Mesenchymal stem cell (in vitro differentiated cells and primary cell): ENCODE measurements around the gene PRSS38.

Experiments used
- DNase-seq: peaks from one replicate; pipeline ENCODE4 v3.0.0-alpha.2; 2013
- H2AFZ ChIP-seq: one replicate; pipeline ENCODE4 v1.6.1; 2013; ENCODE audit warnings: low read depth, mild to moderate bottlenecking, control low read depth, inconsistent platforms, low read length, moderate library complexity
- H2AK5ac ChIP-seq: 2 replicates; pipeline ENCODE4 v1.6.1; 2013; ENCODE audit warnings: low read length, moderate library complexity, mild to moderate bottlenecking, inconsistent platforms; ENCODE audit not compliant: severe bottlenecking
- H2BK120ac ChIP-seq: one replicate; pipeline ENCODE4 v1.6.1; 2013; ENCODE audit warnings: low read depth, mild to moderate bottlenecking, inconsistent platforms, low read length, moderate library complexity
- H2BK12ac ChIP-seq, 2 experiments: one replicate each; pipeline ENCODE4 v1.6.1; 2013; ENCODE audit warnings: inconsistent platforms in 2 of 2, low read length in 2 of 2, mild to moderate bottlenecking in 2 of 2, moderate library complexity in 2 of 2, control low read depth in 1 of 2
- H2BK15ac ChIP-seq: one replicate; pipeline ENCODE4 v1.6.1; 2013; ENCODE audit warnings: mild to moderate bottlenecking, low read depth, inconsistent platforms; ENCODE audit not compliant: poor library complexity, severe bottlenecking
- H2BK5ac ChIP-seq: 2 replicates; pipeline ENCODE4 v1.6.1; 2013; ENCODE audit warnings: low read depth, mild to moderate bottlenecking, low read length, control low read depth, inconsistent platforms; ENCODE audit not compliant: poor library complexity, severe bottlenecking
- H3K14ac ChIP-seq, 2 experiments: one replicate each; pipeline ENCODE4 v1.6.1; 2013; ENCODE audit warnings: inconsistent platforms in 2 of 2, low read length in 2 of 2, control low read depth in 1 of 2, mild to moderate bottlenecking in 1 of 2, moderate library complexity in 1 of 2
- H3K18ac ChIP-seq, 2 experiments: one replicate each; pipeline ENCODE4 v1.6.1; 2013; ENCODE audit warnings: inconsistent platforms in 2 of 2, low read length in 2 of 2, control low read depth in 1 of 2, low read depth in 1 of 2, mild to moderate bottlenecking in 1 of 2
- H3K23ac ChIP-seq, 2 experiments: one replicate each; pipeline ENCODE4 v1.6.1; 2013; ENCODE audit warnings: inconsistent platforms in 2 of 2, low read length in 2 of 2, mild to moderate bottlenecking in 2 of 2, moderate library complexity in 2 of 2, control low read depth in 1 of 2
- H3K27ac ChIP-seq: 2 replicates; pipeline ENCODE4 v1.5.1; 2013; ENCODE audit warnings: mild to moderate bottlenecking, moderate library complexity, low read length, control low read depth, inconsistent platforms; ENCODE audit not compliant: poor library complexity, severe bottlenecking
- H3K27me3 ChIP-seq, 2 experiments: 2 replicates each; pipeline versions ENCODE4 v1.6.1 to v1.7.0; 2013; ENCODE audit warnings: low read length in 2 of 2, mild to moderate bottlenecking in 2 of 2, moderate library complexity in 2 of 2, control low read depth in 1 of 2, inconsistent platforms in 1 of 2; ENCODE audit not compliant: control insufficient read depth in 1 of 2, insufficient read depth in 1 of 2
- H3K36me3 ChIP-seq, 2 experiments: 2 replicates each; pipeline versions ENCODE4 v1.6.1 to v1.7.0; 2013; ENCODE audit warnings: low read length in 2 of 2, control low read depth in 1 of 2, inconsistent platforms in 1 of 2, low read depth in 1 of 2, mild to moderate bottlenecking in 1 of 2; ENCODE audit not compliant: insufficient read depth in 2 of 2, control insufficient read depth in 1 of 2
- H3K4ac ChIP-seq, 2 experiments: one replicate each; pipeline ENCODE4 v1.6.1; 2013; ENCODE audit warnings: inconsistent platforms in 2 of 2, low read length in 2 of 2, mild to moderate bottlenecking in 2 of 2, moderate library complexity in 2 of 2, control low read depth in 1 of 2, low read depth in 1 of 2
- H3K4me1 ChIP-seq: 2 replicates; pipeline ENCODE4 v1.6.1; 2013; ENCODE audit warnings: low read depth, low read length, control low read depth; ENCODE audit not compliant: control insufficient read depth, insufficient read depth
- H3K4me2 ChIP-seq: 2 replicates; pipeline ENCODE4 v1.6.1; 2013; ENCODE audit warnings: low read length, mild to moderate bottlenecking, inconsistent platforms; ENCODE audit not compliant: poor library complexity, severe bottlenecking
- H3K4me3 ChIP-seq, 2 experiments: 2 replicates each; pipeline versions ENCODE4 v1.5.1 to v1.7.0; 2013; ENCODE audit warnings: low read length in 2 of 2, mild to moderate bottlenecking in 2 of 2, control low read depth in 1 of 2, low read depth in 1 of 2; ENCODE audit not compliant: insufficient read depth in 1 of 2
- H3K79me1 ChIP-seq: replicated peaks from 2 replicates; pipeline ENCODE4 v1.6.1; 2013; ENCODE audit warnings: mild to moderate bottlenecking, control low read depth, low read length, inconsistent platforms; ENCODE audit not compliant: poor library complexity, severe bottlenecking
- H3K9ac ChIP-seq: 2 replicates; pipeline ENCODE4 v1.7.0; 2013; ENCODE audit warnings: mild to moderate bottlenecking, low read length, moderate library complexity
- H3K9me3 ChIP-seq: 2 replicates; pipeline ENCODE4 v1.7.0; 2013; ENCODE audit warnings: mild to moderate bottlenecking, low read length; ENCODE audit not compliant: control insufficient read depth
- H4K8ac ChIP-seq: one replicate; pipeline ENCODE4 v1.6.1; 2013; ENCODE audit warnings: inconsistent platforms, mild to moderate bottlenecking, low read length, moderate library complexity
- H4K91ac ChIP-seq: one replicate; pipeline ENCODE4 v1.6.1; 2013; ENCODE audit warnings: mild to moderate bottlenecking, low read length, inconsistent platforms
- WGBS: methylation state at CpG from one replicate; pipeline ENCODE4 v1.1.7; 2013; ENCODE audit warnings: mixed read lengths; 5-methylcytosine and 5-hydroxymethylcytosine counted together

Gene PRSS38

GRCh38 chr1:227849251-227849650 is 33.8 kb downstream of the PRSS38 start:
- Histone ChIP-seq H3K18ac (no peak overlapping the region), H3K9me3 (peaks cover 6% of the 10 kb centered on the region), H2AK5ac (no peak overlapping the region), H2BK12ac (no peak overlapping the region), H3K27ac (no peak overlapping the region), H3K27me3 (peaks cover 0 to 7% of the 10 kb centered on the region in 2 experiments), H3K4ac (no peak overlapping the region), H3K9ac (no peak overlapping the region), H2BK15ac (no peak overlapping the region), H3K4me2 (no peak overlapping the region), H3K4me3 (no peak overlapping the region), H2BK5ac (no peak overlapping the region), H3K4me1 (no peaks in the 10 kb centered on the region), H4K91ac (no peak overlapping the region), H2BK120ac (no peak overlapping the region), H3K79me1 (no peaks in the 10 kb centered on the region), H4K8ac (no peak overlapping the region), H2AFZ (no peak overlapping the region), H3K23ac (no peak overlapping the region), H3K36me3 (no peaks in the 10 kb centered on the region), H3K14ac (no peak overlapping the region)
- no peak for DNase-seq
- no CpG with 5 or more reads among the region's 3 CpGs for WGBS

GRCh38 chr1:227854189-227854588 is 38.7 kb downstream of the PRSS38 start:
- Histone ChIP-seq H2BK15ac (no peak overlapping the region), H3K23ac (no peak overlapping the region), H3K4me1 (peaks cover 1% of the 10 kb centered on the region), H2BK12ac (no peak overlapping the region), H3K4ac (no peak overlapping the region), H3K9me3 (no peaks in the 10 kb centered on the region), H2AK5ac (no peak overlapping the region), H3K27me3 (no peaks in the 10 kb centered on the region), H3K27ac (no peak overlapping the region), H2BK5ac (no peak overlapping the region), H3K79me1 (no peaks in the 10 kb centered on the region), H4K8ac (no peak overlapping the region), H3K14ac (no peak overlapping the region), H3K4me2 (no peak overlapping the region), H3K4me3 (no peak overlapping the region), H2BK120ac (no peak overlapping the region), H3K18ac (no peak overlapping the region), H4K91ac (no peak overlapping the region), H3K9ac (no peak overlapping the region), H2AFZ (no peak overlapping the region), H3K36me3 (no peaks in the 10 kb centered on the region)
- DNase-seq, result no peak

- Histone ChIP-seq H3K18ac (no peak overlapping the region), H2BK12ac (no peak overlapping the region), H3K14ac (no peak overlapping the region), H3K9me3 (no peaks in the 10 kb centered on the region), H3K27me3 (peaks cover 0 to 5% of the 10 kb centered on the region in 2 experiments), H2AK5ac (no peak overlapping the region), H3K27ac (no peak overlapping the region), H3K4me2 (no peak overlapping the region), H3K4ac (no peak overlapping the region), H3K4me3 (no peak overlapping the region), H4K91ac (no peak overlapping the region), H4K8ac (no peak overlapping the region), H2BK5ac (no peak overlapping the region), H3K4me1 (peaks cover 1% of the 10 kb centered on the region), H2AFZ (no peak overlapping the region), H3K23ac (no peak overlapping the region), H3K36me3 (no peaks in the 10 kb centered on the region), H3K79me1 (no peaks in the 10 kb centered on the region), H2BK120ac (no peak overlapping the region), H2BK15ac (no peak overlapping the region), H3K9ac (no peak overlapping the region)
- no peak for DNase-seq
- WGBS, result 71% methylated on average over 4 of the region's 4 CpGs
Measured at GRCh38 chr1:227855687-227856086, 40.2 kb downstream of the PRSS38 start.

DNA sequence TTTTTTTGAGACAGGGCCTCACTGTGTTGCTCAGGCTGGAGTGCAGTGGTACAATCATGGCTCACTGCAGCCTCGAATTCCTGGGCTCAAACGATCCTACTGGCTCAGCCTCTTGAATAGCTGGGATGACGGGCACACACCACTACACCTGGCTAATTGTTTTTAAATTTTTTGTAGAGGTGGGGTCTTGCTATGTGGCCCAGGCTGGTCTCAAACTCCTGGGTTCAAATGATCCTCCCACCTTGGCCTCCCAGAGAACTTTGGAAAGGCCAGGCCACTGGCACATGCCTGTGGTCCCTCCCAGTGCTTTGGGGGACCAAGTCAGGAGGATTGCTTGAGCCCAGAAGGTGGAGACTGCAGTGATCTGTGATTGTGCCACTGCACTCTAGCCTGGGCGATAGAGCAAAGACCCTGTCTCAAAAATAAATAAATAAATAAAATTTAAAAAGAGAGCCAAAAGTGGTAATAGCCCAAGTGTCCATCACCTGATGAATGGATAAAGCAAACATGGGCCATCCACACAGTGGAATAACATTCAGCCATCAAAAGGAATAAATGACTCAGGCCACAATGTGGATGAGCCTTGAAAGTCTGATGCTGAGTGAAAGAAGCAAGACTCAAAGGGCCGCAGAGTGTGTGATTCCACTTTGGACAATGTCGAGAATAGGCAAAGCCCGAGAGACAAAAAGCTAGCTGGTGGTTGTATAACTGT is 40.8 kb downstream of the PRSS38 start:
- no peak overlapping the region for H3K4me2 ChIP-seq
- no peak overlapping the region for H3K14ac ChIP-seq
- no peaks in the 10 kb centered on the region for H3K9me3 ChIP-seq
- H3K79me1 ChIP-seq, result no peaks in the 10 kb centered on the region
- no peak overlapping the region for H2BK5ac ChIP-seq
- H3K4ac ChIP-seq, result no peak overlapping the region
- H3K36me3 ChIP-seq, result no peaks in the 10 kb centered on the region
- no peak overlapping the region for H2BK120ac ChIP-seq
- H2BK12ac ChIP-seq, result no peak overlapping the region
- 81% methylated on average over 6 of the region's 7 CpGs for WGBS
- H2AK5ac ChIP-seq, result no peak overlapping the region
- no peak overlapping the region for H3K18ac ChIP-seq
- no peak overlapping the region for H3K23ac ChIP-seq
- no peak overlapping the region for H3K4me3 ChIP-seq
- H2BK15ac ChIP-seq, result no peak overlapping the region
- H2AFZ ChIP-seq, result no peak overlapping the region
- peaks cover 0 to 5% of the 10 kb centered on the region in 2 experiments for H3K27me3 ChIP-seq
- DNase-seq, result no peak
- no peak overlapping the region for H3K9ac ChIP-seq
- no peak overlapping the region for H4K8ac ChIP-seq
- H3K27ac ChIP-seq, result no peak overlapping the region
- H4K91ac ChIP-seq, result no peak overlapping the region
- peaks cover 1% of the 10 kb centered on the region for H3K4me1 ChIP-seq
